Forelimb muscle (tissue), 1 donor: ENCODE results near the gene ZBTB7C. TPM values are rescaled to one million over a fixed set of nuclear protein-coding genes. Genes with fewer than 3 reads are reported as not detected.
A peak's percentile ranks its signal among the peaks of the same experiment; 100 is the strongest.

Experiments
- DNase-seq: peaks from one replicate; pipeline ENCODE4 v3.0.0-alpha.2; 2013; ENCODE audit warnings: low read depth
- polyA plus RNA-seq: library from polyadenylated mRNA; unstranded; fragments of 120-200 nt; gene quantifications from one replicate; pipeline ENCODE4 v1.2.1, GENCODE V29; 2013; ENCODE audit not compliant: insufficient read length

Gene ZBTB7C
- polyA plus RNA-seq, 1 donor, result 4.0 TPM

DNA sequence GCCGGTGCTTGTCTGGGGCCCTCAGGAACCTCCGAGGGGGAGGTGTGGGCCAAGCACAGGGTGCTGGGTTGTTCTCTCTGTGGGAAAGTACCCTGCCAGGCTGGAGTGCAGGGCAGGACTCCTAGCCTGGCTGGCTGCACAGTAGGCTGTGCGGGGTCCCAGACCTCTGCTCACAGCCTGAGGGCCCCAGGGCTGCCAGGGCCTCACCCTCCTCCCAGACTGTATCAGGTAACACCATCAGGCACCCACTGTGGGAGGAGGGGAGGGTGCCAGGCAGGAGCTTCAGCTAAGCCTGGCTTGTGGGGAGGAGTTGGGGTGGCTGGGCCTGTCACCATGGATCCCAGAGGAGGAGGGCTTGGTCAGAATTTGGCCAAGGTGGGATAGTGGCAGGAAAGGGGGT lies 266.8 kb downstream of the ZBTB7C start:
- no peak for DNase-seq

DNA sequence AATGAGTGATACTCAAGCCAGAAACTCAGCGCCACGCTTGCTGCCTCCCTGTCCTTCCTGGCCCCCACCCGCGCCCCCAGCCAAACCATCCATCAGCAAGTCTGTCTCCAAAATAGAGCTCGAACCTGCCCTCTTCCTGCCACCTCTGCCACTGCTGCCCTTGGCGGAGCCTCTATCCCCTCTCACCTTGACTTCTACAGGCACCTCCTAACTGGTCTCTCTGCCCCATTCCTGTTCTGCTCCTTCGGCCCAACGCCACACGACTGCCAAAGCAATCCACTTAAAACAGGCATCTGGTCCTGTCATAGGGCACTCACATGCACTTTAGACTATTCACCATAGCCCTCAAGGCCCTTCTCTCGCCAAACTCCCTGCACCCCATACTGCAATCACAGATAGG lies 268.5 kb downstream of the ZBTB7C start:
- DNase-seq, result no peak

DNA sequence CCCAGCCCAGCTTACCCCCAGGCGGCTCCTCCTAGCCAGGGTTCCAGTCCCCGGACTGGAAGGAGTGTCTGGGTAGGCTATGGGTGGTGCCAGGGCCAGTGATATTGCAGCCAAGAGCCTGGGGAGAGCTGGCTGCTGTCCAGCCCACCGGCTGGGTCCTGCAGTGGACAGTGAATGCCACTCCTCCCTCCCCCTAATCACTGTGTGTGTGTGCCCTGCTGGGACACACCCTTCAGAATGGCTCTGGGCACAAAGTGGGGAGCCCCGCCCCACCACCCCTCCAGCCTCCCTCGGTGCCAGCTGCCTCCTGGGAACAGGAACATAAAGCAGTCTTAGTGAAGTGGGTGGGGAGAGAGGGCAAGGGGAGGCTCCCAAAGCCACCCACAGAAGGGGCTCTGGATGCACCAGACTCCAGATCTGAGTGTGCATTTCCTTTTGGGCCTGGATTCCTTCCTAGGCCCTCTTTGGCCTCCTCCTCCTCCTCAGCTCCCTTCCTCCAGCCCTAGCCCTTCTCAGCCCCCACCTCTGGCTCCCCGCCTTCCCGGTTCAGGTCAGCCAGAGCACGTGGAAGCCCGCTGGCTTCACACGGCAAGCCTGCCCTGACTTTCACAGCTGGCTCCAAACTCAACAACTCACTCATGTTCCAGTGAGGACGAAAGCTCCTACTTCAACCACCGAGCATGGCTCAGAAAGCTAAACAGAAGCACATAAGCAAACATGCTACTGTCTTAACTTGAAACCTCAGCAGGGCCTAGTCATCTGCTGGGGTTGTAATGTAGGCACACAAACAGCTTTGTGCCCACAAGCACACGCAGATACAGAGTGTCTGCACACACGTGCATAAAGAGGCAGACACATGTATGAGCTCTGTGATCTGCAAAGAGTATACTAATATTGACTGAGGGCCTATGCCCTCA lies 269.5 kb downstream of the ZBTB7C start:
- DNase-seq, result no peak

DNA sequence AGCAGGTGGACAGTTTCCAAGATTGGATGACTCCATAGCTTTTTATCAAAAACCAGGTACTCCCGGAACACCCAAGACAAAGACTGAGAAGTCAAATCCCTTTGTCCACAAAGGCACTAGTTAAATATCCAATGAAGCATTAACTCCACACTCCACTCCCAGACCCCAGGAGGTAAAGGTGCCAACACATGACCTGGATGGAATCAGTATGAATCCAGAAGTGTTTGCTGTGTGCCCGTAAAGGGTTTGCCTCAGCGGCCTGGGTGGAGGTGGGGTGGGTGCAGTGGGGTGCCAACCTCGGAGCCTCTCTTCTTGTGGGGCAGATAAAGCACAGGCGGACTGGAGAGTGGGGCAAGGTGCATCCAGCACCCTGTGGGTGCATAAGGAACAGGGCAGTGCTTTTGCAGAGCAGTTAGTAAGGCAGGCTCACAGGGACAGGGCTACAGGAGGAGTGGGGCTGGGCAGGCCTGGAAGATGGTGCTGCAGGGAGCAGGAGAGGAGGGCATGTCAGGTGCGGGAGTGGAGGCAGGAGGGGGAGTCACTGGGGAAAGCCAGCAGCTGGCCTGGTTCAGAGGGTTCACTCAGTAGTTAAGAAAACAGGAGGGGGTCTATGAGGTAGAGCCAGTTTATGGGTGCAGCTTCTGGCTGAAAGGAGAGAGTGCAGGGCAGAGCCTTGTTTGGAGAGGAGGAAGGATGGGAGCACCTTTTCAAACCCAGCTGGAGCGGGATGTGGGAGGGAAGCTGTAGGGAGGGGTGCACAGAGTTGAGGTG lies 270.3 kb downstream of the ZBTB7C start:
- DNase-seq, result no peak

DNA sequence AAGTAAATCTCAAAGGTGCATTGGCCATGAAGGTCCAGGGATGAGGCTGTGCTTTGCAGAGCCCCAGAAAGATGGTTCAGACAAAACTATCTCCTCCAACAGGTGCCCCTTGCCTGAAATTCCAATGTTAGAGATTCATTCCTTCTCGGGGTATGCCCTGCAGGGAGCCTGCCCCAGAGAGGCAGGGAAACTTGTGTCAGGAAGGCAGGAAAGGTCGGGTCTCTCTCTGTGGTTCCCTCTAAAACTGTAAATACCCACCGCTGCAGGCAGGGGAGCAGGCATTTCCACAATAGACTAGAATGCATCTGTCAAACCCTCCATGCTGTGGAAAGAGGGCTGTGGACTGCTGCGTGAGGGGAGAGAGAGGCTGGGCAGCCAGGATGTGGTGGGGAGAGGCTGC lies 271.0 kb downstream of the ZBTB7C start:
- no peak for DNase-seq

DNA sequence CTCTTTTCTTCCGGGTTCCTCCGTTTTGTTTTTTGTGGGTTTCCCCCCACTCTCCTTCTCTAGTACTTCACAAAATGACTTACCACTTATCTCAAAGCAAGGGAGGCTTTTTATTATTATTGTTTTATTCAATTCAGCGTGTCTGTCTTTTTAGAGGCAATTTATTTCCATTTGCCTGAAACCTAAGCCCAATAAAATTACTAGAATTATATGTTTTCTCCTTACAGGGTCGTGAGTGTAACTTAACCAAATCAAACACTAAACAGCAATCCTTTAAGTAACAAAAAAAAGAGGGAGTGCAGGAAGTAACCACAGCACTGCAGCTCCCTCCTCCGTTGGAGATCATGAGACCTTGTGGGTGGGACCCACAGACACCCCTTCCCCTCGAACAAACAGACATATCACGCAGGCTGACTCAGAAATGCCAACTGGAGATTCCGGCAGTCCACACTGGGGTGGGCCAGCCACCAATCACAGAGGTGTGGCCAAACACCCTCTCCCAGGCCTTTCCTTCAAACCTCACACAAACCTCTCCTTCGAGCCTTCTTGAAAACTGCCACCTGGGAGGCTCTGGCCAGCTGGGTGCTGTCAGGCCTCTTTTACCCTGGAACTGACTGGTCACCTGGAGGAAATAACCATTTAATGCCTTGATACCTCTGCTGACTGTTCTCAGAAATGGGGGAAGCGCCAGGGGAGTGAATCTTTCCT lies 271.7 kb downstream of the ZBTB7C start:
- DNase-seq, result no peak

DNA sequence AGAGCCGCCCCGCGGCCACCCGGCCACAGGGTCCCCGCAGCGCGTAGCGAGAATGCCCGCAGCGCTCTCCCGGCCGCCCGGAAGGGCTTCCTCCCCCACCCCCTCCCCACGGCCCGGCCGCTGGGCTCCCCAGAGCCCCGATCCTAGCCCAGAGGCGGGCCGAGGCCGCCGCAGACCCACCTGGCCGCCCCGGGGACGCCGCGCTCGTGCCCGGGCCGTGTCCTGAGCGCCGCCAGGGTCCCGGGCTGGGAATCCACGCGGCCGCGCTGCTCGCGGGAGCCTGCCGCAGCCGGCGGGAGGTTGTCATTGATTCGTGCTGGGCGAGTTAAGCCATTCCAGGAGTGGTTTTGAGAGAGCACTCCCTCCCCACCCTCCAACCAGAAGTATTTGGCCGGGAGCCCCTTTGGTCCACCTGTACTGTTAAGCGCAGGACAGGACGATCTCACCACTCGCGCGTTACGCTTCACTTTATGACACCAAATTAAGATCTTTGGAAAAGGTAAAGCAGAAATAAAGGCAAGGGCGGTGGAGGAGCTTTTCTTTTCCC lies 272.3 kb downstream of the ZBTB7C start:
- DNase-seq, result no peak

DNA sequence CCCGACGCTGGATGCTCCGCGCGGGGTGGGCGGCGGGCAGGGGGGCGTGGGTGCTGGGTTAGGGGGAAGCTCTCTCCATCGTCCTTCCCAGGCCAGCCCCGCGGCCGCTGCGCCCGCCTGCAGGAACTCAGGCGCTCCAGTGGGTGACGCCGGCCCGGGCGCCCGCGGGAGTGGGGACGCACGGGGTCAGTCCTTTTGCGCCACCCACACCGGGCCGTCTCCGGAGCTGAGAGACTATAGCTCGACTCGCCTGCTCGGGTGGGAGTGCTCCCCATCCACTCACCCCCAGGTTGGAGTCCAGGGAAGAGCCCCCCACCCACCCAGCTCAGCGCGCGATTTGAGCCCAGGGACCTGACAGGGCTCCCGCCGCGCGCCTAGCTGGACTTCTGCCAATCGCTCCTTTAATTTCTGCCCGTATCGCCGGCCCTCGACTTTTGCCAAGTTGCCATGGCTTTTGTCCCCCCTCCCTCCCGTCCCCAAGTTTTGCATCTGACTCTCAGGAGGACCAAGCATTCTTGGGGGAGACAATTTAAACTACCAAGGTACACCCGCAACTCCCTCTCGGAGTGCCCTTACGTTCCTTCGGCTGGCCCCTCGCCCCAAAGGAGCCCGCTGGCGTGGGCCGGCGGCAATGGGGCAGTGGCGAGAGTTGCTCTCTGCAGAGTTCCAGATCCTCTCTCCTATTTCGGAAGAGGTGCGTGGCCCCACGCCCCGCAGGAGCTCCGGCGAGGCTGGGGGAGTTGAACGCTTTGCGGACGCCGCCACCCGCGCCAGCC lies 272.9 kb downstream of the ZBTB7C start:
- no peak for DNase-seq

DNA sequence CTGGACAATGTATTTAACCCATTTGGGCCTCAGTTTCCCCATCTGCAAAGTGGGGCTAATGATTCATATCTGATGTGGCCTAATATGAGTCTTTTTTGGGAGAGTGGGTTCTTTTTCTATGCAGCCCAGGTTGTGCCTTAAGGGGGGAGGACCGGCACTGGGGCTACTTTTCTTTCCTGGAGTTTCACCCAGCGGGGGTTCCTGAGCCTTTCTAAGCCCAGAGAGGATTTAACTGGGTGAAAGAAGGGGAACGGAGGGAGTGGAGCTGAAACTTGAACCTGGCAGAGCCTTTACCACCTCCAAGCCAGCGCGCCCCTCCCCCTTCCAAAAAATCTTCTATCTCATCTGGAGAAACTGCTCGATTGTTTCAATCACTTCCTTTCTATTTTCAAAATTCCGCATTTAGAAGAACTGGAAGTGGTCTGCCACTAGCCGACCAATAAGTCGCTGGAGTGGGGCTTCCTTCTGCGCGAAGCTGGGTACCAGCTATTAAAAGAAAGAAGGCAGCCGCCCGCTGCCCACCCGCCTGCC lies 273.7 kb downstream of the ZBTB7C start:
- no peak for DNase-seq

DNA sequence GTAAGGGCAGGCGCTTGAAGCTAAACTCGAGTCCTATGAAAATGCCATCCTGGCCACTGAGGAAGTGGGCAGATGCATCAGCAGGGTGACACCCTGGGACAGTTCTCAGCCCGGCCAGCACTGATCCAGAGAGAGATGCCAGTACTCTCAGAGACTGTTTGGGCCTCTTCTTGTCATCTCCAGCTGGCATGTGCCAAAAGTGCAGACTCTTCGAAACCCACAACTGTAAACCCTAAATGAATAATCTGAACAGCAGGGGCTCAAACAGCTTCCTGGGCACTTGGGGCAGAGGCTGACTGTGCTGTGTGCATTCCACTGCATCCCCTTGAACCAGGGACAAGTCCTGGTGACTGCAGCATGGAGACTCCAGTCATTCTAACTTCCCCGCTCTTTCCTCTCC lies 274.6 kb downstream of the ZBTB7C start:
- DNase-seq, result no peak

DNA sequence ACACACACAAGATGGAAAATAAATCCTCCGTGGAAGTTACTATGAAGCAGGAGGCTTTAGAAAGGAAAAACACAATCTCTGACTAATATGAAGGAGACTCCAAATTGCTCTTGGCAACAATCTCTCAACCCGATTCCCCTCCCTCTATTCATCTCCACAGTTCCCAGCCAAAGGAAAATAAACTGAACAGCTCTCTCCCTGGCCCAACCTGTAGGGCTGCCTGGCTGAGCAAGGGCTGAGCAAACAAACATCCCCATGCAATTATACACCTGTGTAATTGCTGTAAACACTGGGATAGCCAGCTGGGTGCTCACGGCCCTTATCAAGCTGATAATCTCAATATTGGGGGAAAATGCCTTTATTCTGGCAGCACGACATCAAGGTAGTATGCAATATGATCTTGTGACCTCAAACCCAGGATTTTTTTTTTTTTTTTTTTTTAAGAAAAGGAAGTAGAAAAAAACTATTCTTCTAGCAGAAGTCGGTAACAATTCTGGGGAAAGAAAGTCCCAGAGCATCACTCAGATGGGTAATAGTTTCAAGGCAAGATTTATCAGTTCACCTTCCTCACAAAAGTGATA lies 275.4 kb downstream of the ZBTB7C start:
- DNase-seq, result peak; percentile 71

DNA sequence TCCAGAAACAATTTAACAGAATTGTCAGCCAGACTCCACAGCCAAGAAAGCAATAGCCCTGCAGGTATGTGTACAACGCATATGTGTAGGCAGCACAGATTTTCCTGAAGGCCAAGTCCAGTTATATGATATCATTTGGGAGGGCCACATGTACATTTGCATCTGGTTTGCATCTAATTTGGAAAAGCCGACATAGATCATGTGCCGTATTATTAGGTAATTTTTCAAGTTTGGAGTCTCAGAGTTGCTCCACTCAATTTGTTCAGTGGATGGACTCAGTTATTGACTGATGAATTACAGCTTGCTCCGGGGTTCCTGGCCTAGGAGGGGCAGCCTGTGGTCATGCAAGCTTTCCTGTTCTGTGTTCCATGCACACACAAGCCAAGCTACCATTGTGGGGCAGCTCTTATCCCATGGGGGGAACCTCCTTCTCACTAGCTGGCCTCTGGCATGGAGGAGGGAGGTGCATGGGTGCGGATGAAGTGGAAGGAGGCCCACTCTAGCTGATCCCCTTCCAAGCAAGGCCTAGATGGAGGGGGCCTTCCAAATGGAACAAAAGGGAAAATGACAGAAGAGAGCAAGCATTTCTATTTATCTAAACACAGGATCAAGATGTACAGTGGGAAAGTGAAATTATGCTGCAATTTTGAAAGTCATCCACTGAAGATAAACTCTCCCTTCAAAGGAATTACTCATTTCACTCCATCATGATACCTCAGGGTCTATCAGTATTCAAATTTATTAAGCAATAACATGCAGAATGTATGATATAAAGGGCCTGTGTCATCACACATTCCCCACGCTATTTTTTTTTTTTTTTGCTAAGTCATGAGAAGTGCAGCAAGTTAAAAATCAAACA lies 276.2 kb downstream of the ZBTB7C start:
- no peak for DNase-seq

DNA sequence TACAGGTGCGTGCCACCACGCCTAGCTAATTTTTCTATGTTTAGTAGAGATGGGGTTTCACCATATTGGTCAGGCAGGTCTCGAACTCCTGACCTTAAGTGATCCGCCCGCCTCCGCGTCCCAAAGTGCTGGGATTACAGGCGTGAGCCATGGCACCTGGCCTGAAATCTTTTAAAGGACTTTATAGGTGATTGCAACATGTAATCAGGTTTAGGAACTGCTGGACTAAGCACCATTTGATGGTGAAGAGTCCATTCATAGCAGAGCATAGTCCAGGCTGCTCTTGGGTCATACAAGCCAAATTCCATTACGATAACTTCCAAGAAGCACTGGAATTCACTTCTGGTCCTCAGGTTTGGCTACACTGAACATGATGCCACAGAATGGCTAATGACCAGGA lies 278.1 kb downstream of the ZBTB7C start:
- no peak for DNase-seq

DNA sequence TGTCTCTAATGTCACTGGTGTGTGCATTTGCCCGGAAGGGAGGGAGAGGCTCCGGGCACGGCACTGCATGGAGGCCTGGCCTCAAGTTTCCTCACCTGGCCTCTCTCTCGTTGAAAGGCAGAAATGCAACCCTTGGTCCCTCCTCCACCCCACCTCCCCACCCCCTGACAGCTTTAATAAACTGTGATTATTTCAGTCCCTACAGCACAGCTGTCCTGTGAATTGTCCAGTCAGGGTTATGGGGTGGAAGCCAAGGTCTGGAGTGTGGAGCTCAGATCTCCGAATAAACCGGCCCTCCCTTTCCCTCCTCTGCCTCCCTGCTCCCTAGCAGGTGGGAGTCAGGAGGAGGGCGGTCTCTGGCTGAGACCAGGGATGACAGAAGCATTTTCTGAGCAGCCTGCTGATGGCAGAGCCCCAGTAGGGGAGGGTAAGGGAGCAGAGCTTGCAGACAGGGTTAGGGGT lies 279.5 kb downstream of the ZBTB7C start:
- DNase-seq, result peak; percentile 62

DNA sequence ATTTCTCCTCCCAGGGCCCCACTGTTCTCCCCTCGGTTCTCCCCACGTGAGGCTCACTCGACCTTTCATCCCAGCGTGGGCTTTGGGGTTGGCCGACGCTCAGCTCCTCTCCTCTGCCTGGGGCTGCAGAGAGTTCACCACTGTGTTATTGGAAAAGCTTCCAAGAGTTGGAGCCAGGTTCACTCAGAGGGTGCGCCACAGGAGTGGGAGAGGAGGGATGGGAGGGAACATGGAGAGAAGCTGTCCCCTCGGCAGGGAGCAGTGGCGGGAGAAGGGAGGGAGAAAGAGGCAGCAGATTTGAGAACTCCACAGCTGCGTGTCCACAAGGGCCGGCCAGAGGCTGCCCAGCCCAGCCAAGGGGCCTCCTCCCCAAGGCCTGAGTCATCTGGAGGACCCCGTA lies 281.6 kb downstream of the ZBTB7C start:
- no peak for DNase-seq

DNA sequence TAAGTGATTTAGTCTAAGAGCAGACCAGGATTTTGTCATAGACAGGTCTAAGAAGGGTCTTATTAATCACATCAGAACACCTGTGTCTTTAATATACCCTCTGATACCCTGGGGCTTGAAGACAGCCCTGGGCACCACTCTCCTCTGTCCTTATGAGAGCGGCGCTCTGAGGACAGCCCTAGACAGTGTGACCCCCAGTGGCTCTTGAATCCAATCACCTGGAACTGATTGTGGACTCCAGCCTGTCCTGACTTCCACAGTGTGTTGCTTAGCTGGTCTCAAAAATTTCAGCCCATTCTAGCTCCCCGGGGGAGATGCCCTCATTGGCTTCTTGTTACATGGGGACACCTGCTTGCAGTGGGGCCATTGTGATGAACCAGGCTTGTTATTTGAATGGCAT lies 282.9 kb downstream of the ZBTB7C start:
- no peak for DNase-seq

DNA sequence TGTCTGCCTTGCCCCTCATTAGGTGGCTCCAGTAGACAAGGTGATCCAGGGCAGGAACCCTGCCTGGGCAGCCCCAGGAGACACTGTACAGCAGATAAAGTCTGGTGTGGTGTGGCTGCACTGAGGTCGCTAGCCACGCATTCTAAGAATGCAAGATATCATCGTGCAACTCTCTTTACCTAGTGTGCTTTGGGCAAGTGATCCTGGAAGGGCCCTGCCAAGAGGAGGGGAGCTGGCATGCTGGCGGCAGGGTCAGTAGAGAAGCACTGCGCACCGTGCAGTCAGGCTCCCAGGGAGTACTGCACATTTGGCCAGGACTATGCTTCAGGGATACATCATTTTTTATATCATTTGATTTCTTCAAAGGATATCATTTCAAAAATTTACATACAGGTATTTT lies 283.5 kb downstream of the ZBTB7C start:
- DNase-seq, result no peak

DNA sequence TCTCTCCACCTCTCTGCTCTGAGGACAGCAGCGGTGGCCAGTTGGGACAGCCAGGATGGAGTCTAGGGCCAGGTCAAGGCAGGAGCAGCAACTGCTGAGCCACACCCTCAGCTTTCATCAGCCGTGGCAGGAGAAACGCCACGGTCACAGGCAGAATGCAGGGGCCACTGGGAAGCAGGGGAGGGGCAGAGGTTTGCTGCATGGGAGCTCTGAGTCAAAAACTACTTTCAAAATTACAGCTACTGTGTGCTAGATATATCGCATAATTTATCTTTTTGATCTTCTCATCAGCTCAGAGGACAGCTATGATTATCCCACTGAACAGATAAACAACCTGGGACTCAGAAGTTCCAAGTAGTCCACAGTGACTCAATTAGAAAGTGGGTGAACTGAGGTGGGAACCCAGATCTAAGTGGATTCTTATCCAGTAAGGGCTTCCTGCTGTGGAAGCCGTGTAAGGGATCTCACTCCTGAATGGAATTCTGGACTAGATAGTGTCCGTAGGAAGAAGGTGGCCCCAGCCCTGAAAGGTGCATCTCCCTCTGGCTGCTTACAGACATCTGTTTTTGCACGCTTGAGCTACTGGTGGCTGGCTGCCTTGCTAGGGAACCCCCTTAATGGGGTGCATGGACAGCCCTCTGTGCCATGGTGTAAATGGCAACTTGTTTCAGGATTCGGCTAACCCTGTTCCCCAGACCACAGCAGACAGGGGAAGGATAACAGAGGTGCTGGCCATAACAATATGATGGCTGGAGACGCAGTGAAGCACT lies 284.1 kb downstream of the ZBTB7C start:
- no peak for DNase-seq

DNA sequence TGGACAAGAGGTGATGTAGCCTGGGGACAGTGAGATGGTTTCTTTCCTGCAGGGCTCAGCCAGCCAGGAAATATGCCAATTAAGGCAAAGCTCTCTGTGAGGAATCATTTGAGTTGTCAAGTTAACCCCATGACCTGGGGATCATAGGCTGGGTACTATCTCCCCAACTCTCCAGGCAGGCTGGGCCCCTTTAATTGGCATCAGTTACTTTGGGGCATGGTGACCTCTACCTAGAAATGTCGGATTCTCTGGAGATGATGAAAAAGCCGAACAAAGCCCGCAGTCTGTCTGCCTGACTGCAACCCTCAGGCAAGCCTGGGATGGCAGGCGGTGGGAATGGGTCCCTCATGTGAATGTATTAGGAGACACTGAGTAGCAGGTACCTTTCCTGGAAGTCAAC lies 285.2 kb downstream of the ZBTB7C start:
- no peak for DNase-seq
